GM19397 (cell line): ENCODE results near the gene NELL1.

Experiments
- ATAC-seq: cut with Tn5 transposase; IDR thresholded peaks from one replicate; pipeline ENCODE4 v1.9.1; 2021; ENCODE audit warnings: mild to moderate bottlenecking, moderate library complexity; ENCODE audit not compliant: unreplicated experiment

NELL1 gene

DNA sequence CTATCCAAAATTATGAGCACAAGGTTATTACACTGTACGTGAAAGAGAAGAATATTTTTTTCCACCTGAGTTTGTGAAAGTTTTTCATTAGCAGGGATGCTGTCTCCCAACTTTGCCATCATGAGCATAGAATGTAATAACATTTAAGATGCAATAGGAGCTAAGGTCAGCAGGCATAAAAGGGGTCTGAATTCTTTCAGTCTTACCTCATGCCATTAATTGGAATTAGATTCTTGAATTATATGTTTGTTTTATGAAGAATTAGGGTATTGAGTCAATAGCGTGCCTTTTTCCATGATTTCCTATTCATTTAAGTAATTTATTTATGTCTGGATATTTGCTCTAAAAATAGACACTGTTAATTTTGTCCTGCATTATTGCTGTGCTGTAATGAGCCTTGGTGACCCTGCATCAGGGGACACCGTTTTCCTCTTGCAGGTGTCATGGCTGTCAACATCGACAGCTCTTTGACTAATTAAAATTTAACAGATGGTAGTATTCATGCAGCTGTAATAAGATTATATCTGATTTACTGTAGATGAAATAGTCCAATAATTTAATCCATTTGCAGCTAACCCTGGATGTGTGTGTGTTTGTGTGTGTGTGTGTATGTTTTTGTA is 637.5 kb downstream of the NELL1 start:
- ATAC-seq: no peak

DNA sequence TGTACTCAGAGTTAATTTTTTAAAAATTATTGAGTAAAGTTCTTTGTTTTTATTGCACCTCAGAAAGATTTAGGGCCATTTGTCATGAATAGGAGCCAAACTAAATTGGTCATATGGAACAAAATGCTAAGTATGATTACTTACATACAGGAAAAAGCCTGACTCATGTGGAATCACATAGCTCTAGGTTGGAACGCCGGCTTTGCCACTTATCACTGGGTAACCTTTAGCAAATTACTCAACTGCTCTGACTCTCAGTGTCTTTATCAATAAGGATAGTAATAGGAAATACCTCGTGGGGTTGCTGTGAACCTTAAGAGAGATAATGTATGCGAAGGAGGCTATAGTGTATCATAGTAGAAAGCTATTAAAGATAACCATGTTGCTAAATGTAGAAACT is 638.5 kb downstream of the NELL1 start:
- ATAC-seq: no peak

DNA sequence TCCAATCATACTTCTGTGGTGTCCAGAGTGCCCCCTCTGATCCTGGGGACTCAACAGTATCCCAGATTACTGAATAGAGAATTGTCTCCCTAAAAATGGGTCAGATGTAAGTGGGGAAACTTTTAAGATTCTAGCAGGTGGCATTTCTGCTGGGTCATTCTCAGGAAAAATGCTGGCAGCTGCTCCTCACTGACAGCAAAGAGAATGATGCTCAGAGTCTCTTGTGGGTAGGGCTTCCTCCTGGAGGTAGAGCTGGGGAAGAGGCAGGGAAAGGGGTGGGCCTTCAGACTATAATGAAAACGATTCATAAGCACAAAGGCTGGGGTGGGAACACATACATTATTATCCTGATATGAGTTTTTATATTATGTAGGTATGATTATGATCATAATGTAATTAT is 647.2 kb downstream of the NELL1 start:
- ATAC-seq: no peak

DNA sequence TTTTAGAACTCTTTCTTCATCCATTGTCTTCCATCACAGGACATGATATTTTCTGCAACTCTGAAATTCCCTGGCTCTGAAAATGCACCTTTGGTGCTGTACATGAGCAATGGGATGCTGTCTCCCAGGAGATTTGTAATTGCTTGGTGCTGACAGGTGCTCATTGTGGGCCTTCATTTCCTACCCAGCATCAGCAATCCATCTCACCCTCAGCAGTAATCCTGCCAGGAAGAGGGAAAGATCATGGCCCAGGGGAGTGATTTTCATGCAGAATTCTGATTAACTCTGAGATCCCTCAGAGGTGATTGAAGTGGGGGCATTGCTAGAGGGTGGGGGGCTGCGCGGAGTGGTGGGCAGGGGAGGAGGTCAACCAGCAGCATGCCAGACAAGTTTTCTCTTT is 651.7 kb downstream of the NELL1 start:
- no peak for ATAC-seq

DNA sequence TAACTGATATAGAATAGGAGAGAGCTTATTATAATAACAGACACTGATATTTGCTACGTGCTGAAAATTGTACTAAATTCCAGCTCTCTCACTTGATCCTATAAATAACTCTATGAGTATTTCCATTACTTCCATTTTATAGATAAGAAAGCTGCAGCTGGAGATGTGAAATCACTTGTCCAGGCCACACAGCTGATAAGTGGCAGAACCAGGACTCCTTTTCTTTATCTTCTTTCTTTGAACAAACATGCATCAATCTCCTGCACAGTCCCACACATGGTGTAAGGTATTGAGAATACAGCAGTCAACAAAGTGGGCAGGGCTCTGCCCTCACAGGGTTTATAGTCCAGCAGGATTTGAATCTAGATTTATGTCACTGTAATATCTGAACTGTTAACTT is 652.1 kb downstream of the NELL1 start:
- ATAC-seq: no peak

DNA sequence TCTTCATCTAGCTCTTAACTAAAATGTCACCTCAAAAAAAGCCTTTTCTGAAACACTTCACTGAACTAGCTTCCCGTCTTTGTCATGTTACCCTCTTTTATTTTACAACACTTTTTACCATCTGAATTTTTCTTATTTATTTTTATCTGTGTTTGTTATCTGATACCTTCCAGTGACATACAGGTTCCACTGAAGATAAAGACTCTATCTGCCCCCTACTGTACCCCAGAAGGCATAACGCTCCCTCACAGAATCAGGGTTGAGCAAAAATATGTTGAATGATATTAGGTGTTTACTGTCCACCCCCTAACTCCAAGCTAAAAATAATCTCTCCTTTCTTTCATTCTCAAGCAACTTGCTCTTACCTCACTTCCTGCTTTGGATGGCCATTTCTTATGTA is 654.2 kb downstream of the NELL1 start:
- no peak for ATAC-seq

DNA sequence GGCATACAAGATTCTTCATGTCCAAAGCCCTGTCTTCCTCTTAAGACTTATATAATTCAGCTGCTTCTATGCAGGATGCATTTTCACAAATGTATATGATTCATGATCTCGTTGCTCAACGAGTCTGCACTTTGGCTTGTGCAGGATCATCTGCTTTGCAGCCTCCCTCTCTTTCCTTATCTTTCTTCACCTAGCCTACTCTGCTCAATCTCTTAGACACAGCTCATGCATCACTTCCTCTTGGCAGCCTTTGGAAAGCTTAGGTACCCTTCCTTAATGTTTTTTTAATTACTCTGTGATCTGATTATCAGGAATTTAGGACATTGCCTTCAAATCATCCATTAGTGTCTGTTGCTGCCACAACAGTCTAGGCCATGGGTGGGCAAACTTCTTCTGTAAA is 673.8 kb downstream of the NELL1 start:
- ATAC-seq: no peak

DNA sequence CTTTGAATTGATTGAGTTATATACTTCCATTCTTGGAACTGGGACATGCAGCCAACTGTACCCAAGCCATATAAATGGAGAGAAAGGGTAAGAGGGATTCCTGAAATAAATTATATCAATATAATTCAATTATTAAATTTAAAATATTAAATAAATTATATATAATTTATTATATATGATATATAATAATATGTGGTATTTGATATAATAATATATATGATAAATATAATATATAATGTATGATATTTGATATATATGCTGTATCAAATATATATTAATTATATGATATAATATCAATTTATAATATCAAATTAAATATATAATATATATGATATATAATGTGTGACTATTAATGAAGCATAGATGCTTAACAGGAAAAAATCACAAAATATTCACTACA is 677.0 kb downstream of the NELL1 start:
- no peak for ATAC-seq

DNA sequence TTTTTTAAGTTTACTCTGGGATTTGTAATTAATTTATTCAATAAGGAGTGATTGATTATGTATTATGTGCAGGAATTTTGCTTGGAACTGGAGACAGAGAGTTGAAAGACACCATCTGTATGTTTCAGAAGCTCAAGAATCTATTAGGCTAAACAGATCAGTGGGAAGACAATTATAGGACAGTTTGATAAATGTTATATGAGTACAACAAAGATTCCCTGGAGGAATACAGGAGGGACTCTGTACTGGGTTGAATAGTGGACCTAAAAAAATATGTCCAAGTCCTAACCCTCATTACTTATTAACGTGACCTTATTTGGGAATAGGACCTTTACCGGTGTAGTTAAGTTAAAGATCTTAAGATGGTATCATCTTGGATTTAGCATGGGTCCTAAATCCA is 681.2 kb downstream of the NELL1 start:
- ATAC-seq: no peak

DNA sequence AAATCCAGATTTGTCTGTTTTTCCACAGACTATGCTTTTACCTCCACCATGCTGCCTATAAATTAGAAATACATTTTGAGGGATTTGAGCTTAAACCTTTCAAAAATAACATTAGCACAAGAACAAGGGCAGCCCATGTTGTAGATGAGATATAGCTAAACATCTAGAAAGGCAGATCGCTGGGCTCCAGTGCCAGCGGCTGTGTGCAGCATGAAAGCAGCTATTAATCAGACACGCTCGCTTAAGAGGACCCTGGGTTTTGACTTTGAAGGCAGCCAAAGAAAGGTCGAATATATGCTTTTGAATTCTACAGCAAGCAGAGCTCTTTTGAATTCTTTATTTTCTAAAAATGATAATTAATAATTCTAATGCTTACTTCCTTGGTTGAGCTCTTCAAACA is 684.0 kb downstream of the NELL1 start:
- ATAC-seq: no peak

DNA sequence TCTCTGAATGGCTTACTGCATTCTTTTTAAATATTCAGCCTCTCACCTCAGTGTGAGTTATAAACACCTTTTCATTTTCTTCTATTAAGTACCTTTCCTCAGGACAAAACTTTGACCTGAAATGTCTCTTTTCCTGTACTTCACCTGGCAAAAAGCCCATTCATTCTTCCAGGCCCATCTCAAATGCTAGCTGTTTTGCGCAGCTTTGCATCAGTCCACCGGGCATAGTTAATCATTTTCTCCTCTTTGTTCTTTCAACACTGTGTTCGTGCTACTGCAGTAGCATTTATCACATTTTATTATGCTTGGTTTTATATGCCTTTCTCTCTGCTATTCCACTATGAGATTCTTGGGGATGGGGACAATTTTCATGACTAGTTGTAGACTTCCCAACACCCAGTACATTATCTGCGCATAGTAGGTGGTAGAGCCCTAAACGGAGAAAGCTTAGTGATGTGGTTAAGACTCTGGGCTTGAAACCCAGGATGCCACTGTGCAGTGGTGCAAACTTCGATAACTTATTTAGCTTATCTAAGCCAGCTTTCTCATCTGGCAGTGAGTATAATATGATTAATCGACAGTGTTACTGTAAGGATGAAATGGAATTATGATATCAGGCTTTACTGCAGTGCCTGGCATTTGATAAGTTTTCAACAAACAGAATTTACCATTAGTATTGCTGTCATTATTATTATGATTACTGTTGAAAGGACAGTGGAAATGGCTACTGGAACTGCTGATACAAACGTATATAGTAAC is 695.7 kb downstream of the NELL1 start:
- no peak for ATAC-seq

DNA sequence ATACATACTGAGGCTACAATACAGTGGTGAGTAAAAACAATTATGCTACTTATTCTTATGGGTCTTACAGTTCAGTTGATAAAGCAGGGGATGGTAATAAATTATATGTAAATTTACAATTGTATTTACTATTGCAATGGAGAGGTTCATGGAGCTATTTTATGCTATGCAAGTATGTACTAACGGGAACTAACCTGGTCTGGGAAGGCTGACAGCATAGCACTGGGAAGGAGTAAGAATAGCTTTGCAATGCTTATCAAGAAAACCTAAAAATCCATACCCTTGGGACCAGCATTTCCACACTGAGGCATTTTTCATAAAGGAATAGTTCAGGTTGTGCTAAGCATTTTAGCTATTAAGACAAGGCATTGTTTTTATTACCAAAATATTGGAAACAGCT is 700.6 kb downstream of the NELL1 start:
- no peak for ATAC-seq

DNA sequence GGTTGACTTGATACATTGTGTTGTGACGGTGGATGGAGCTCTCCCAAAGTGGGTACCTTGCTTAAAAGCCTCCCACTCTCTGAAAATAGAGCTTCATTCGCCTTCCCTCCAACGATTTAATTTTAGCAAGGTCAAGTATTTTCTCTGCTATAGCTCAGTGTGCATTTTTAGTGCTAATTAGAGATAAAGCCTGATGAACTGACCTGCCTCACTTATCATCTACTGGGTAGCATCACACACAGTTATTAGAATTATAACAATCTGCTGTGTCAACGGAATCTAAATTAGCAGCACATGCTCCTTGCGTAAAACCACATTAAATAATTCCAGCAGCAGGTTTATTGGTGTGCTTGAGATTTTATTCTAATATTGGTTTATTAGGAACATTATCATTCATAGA is 701.7 kb downstream of the NELL1 start:
- no peak for ATAC-seq

DNA sequence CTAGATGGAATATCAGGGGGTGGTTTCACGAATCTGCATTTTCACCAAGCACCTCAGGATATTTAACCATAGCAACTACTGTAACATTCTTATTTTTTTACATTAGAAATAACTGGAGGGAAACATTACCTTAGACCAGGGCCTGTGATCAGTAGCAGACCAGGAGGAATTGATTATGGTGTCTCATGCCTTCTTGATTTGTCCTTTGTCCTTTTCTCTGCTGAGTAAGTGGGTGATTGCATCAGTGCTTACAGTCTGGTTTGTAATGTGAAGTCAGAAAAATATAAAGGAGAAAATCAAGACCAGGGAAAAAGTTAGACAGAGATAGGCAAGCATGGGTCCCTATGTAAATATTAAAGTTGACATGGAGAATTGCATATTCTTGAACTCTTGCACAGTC is 703.3 kb downstream of the NELL1 start:
- no peak for ATAC-seq

DNA sequence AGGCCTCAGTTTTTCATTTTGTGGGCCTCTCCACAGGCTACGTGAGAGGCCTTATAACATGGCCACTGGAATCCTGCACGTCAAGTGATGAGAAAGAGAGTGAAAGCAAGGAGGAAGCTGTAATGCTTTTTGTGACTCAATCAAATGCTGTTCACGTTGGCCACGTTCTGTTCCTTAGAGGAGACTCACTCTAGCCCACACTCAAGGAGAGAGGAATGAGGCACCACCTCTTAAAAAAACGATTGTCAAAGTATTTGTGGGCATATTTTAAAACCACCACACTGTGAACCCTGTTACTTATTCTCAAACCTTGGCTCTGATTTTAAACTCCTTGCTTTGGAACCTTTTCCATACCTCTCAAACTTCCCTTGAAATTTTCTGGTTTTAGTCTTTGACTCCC is 705.0 kb downstream of the NELL1 start:
- no peak for ATAC-seq

DNA sequence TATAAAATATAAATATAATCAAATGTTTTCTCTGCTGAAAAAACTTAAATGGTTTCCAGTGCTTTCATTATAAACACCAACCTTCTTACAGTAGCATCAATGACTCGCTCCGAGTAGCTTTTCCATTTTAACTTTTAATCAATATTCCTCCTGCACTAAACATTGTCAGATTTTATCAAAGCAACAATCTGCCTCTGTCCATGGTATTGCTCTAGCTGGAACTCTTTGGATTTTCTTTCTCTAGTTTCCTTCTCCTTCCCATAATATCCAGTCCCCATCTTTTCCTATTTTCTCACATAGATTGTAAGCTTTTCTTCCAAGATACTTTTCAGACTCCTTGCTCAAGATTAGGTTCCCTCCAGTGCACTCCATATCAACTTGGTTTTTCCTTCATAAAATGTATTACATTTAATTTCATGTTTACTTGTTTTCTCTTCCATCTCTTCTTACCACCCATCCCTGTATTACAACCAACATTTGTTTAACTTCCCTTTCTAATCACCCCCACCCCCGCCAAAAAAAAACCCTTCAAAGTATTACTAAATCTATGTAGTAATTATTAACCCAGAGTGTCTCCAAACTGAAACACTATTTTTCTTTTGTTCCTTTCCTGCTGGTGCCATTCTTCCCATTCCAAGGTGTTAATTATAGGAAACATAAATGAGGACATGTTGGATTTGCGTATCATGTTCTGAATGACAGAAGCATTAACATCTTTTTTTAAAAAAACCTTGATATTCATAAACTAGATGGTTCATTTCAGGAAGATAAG is 716.5 kb downstream of the NELL1 start:
- no peak for ATAC-seq

DNA sequence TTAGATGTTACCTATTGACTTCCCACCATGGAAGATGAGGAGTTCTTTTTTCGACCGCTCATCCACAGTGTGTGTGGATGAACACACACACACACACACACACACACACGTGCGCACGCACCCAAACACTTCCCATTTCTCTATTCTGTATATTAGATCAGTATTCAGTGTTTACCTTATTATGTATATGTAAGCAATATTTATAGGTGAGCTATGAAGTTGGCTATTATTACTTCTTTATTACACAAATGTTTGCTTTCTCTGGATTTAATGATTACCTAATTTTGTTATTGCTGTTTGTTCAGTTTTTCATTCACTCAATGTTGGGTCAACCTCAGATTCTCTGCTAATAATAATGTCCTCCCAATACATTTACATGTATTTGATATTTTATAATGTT is 721.0 kb downstream of the NELL1 start:
- ATAC-seq: no peak

DNA sequence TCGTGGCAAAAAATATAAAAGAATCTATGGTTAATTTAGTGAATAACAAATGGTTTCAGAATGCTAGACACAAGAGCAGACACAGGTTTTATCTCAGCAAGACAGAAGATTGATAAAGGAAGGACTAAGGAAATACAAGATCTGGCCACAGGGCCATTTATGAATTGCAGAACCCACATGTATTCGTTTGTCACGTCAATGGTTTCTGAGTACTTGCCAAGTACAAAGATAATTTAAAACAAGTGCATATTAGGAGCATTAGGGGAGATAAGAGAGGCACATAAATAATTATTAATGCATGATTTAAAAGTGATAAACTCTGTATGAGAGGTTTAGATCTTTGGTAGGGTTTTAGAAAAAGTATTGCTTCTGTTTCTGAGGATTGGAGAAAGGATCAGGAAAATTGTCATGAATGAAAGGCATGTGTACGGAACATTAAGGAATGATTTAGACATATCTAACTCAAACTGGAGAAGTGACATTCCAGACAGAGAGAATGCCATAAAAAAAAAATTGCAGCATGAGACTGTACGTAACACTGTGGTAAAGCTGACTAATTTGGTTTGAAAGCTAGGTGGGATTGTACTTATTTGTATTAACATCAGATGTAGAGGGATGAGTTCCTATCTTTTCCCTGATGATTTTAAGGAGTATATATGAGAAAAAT is 727.1 kb downstream of the NELL1 start:
- no peak for ATAC-seq

DNA sequence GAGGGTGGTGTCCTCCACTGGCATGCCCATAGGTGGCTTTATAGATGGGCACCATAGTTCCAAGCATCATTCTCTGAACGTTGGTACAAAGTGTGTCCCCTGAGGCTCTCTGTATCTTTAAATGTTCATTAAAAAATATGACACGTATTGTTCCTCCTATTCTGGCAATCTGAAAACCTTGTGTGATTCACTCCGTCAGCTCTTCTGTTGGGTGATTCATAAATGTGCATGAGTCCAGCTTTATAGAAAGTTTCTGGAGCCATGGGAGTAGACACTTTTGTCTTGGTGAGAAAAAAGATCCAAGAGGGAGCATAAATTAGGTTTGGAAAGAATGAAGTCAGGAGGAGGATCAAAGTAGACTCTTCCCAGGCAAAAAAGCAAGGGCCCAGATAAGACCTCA is 728.8 kb downstream of the NELL1 start:
- ATAC-seq: no peak

DNA sequence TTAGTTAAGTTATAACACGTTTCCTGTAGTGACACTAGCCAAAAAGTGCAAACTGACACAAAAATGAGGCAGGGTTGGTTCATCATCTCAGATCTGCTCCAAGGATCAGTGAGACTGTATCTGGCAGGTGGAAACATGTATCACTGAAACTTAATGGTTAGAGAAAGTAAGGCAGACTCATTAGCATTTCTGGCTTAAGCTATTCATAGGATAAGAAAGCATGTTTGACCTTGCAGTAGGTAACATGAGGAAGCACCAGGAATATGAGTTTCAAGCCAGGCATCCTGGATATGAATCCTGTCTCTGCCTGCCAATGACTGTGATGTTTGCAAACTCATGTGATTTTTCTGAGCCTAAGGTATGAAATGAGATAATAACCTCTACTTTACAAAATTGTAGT is 732.1 kb downstream of the NELL1 start:
- no peak for ATAC-seq

DNA sequence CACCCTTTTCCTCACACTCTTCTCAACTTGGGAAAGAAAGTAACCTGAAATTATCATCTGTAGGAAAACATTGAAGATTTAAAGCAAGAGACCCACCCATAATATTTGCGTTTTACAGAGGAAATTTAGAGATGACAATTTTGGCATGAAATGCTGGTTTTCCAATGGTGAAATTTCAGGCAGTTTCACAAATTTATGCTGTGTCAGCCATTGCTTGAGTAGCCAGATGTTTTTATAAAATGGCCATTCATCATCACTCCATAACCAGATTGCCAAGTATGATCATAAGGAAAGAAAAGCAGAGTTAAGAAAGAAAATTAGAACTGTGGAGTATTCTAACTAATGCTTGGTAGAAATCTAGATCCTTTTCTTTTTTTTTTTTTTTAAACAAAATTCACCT is 732.9 kb downstream of the NELL1 start:
- no peak for ATAC-seq

DNA sequence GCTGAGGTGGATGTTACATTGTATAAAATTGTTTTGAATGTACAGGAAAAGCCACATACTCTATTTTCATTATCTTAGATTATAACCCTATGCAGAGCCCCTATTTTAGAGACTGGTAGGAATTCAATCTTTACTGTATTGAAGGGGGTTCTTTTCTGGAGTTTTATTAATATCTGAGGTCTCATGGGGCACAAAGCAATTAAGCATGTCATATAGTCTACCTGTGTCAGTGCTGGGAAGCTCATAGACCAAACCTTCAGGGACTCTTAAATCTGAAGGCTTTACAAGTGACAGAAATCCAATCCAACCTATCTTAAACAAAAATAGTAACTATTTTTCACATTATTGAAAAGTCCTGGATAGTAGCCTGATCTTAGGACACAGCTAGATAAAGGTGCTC is 733.7 kb downstream of the NELL1 start:
- no peak for ATAC-seq
